Fibroblast of the aortic adventitia (primary cell): Measurements from ENCODE around the gene AUNIP. TPM values are rescaled to one million over a fixed set of nuclear protein-coding genes. Genes with fewer than 3 reads are reported as not detected.

Experiments
- DNase-seq: peaks from one replicate; pipeline ENCODE4 v3.0.0-alpha.2; 2010; ENCODE audit warnings: low read depth
- H3K4me3 ChIP-seq: 2 replicates; pipeline ENCODE4 v1.5.1; 2011; ENCODE audit warnings: low read depth, mild to moderate bottlenecking, control low read depth, low read length, moderate library complexity
- CTCF ChIP-seq: IDR thresholded peaks from 2 replicates; pipeline ENCODE4 v1.5.1; 2011; ENCODE audit warnings: mild to moderate bottlenecking, low read length, control low read depth, inconsistent platforms; ENCODE audit not compliant: insufficient read depth
- total RNA-seq: library from RNA; depleted of rRNA; stranded (reverse); fragments of >200 nt; gene quantifications from 2 replicates; pipeline ENCODE4 v1.2.3, GENCODE V29; 2012; ENCODE audit warnings: low replicate concordance

The AUNIP gene
- total RNA-seq: 4.8 TPM in 1 of 2 replicates, not detected in the other

DNA sequence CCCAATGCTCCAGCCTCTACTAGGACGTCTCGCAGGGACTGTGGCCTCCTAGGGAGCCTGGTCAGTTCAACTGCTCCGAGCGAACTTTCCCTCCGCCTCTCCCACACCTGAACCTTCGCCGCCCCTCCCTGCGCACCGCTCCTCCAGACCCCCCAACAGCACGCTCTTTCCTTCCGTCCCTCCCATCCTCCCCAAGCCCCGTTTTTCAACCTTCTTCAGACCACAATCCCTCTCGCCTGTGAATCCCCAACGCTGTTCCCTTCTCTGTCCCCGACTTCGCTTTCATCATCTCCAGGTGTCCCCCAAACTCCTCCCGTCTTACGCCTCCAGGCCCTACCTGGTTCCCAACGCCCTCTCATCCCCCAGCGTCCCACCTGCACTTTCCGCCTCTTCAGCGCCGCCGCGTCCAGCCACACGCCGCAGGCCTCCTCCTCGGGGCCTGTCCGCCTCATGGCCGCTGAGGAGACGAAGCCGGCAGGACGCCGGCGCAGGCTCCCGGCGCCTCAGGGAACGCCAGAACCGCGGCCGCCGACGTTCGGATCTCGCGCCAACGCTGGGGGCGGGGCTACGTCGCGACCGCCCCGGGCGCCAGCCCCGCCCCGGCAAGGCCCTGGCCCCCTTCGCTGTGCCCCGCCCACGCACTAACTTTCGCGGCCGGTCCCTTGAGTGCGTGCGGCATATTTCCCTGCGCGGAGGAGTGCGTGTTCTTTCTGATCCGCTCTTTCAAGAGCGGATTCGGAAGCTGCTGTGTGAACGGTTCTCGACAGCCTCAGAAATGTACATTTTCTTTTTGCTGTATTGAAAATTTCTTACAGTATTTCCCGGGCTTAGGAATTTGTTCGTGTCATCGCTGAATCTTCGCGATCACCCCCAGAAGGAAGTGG, at the start of gene AUNIP:
Gene AUNIP (minus strand): TSS at position 552 of the 884 bp plus-strand sequence. CDS start 100 bp downstream, at position 452.
- DNase-seq: peak; percentile 83
- TF ChIP-seq CTCF: no peak

GRCh38 chr1:25909040-25909439, 49.8 kb upstream of the AUNIP start:
- no peak for DNase-seq
- TF ChIP-seq CTCF: no peak
- H3K4me3 ChIP-seq: no peak overlapping the region

More for the DNA sequence above, at the start of gene AUNIP:
- H3K4me3 ChIP-seq: peak within 1 kb of the TSS; percentile 77

DNA sequence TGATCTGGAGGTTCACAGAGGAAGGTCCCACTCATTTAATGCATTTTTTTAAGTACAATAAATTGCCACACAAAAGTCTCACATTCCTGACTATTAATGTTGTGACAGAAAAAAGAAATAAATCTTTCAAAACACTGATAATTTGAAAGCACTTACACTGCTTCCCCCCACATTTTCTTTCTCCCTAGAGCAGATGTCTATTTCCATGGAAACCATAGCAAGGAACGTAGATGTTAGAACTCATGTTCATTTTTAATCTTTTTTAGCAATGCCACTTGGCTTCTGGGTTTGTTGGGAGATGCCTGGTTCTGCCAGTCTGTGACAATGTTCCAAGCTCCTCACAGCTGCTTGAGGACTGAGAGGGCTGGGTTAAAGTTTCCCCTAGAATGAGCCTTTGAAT, 48.9 kb upstream of the AUNIP start:
- H3K4me3 ChIP-seq: no peak overlapping the region
- TF ChIP-seq CTCF: no peak
- DNase-seq: no peak

GRCh38 chr1:25907601-25908000, 48.3 kb upstream of the AUNIP start:
- no peak for TF ChIP-seq CTCF
- no peak for DNase-seq
- H3K4me3 ChIP-seq: no peak overlapping the region

GRCh38 chr1:25906644-25907300, 47.5 kb upstream of the AUNIP start:
- H3K4me3 ChIP-seq: peak overlapping the region; percentile 70
- no peak for TF ChIP-seq CTCF
- no peak for DNase-seq

GRCh38 chr1:25905680-25906643, 46.7 kb upstream of the AUNIP start, which contains the start of gene STMN1:
TSS of gene STMN1 (minus strand) at chr1:25906419. CDS start at chr1:25904676, 1,743 bp downstream.
- TF ChIP-seq CTCF: no peak
- peak; percentile 77 for DNase-seq

More at GRCh38 chr1:25905680-25906643, 46.7 kb upstream of the AUNIP start, which contains the start of gene STMN1:
- H3K4me3 ChIP-seq: peak within 1 kb of the TSS; percentile 70
